Activated naive CD8-positive, alpha-beta T cell (primary cell): ENCODE results near the gene ETF1.
"Not testable (repeated sequence)": the region's sequence is repeated elsewhere in the genome, so short reads cannot be mapped to it uniquely, and the experiment has no call there.

Experiments used
- H3K27ac Mint-ChIP-seq: one replicate; pipeline ENCODE4 v1.8.0; 2021; ENCODE audit warnings: mixed read lengths
- H3K27me3 Mint-ChIP-seq: one replicate; pipeline ENCODE4 v1.8.0; 2021; ENCODE audit warnings: mixed read lengths
- H3K36me3 Mint-ChIP-seq: one replicate; pipeline ENCODE4 v1.8.0; 2021; ENCODE audit warnings: mixed read lengths
- H3K4me1 Mint-ChIP-seq: one replicate; pipeline ENCODE4 v1.8.0; 2021; ENCODE audit warnings: low read depth, mixed read lengths
- H3K4me3 Mint-ChIP-seq: one replicate; pipeline ENCODE4 v1.8.0; 2021; ENCODE audit warnings: mild to moderate bottlenecking, mixed read lengths
- H3K9me3 Mint-ChIP-seq: one replicate; pipeline ENCODE4 v1.8.0; 2021; ENCODE audit warnings: low read depth, mixed read lengths

The ETF1 gene

GRCh38 chr5:138491669-138492559, 51.1 kb downstream of the ETF1 start:
- no peaks in the 10 kb centered on the region for H3K9me3 Mint-ChIP-seq
- peak overlapping the region; percentile 94 for H3K4me3 Mint-ChIP-seq
- peaks cover 3% of the 10 kb centered on the region for H3K27me3 Mint-ChIP-seq
- peaks cover 13% of the 10 kb centered on the region for H3K4me1 Mint-ChIP-seq
- H3K27ac Mint-ChIP-seq: peak overlapping the region; percentile 66
- H3K36me3 Mint-ChIP-seq: no peaks in the 10 kb centered on the region

- Mint-ChIP-seq H3K27ac (no peak overlapping the region), H3K4me3 (peak overlapping the region; percentile 44), H3K4me1 (peaks cover 13% of the 10 kb centered on the region), H3K27me3 (peaks cover 3% of the 10 kb centered on the region), H3K9me3 (no peaks in the 10 kb centered on the region), H3K36me3 (no peaks in the 10 kb centered on the region)
Observed at GRCh38 chr5:138491284-138491648, 51.8 kb downstream of the ETF1 start.

- H3K27ac Mint-ChIP-seq: no peak overlapping the region
- no peaks in the 10 kb centered on the region for H3K36me3 Mint-ChIP-seq
Observed at GRCh38 chr5:138490648-138491283, 52.3 kb downstream of the ETF1 start.

GRCh38 chr5:138489683-138490061, 53.4 kb downstream of the ETF1 start:
- H3K27ac Mint-ChIP-seq: no peak overlapping the region
- H3K4me3 Mint-ChIP-seq: no peak overlapping the region
- H3K9me3 Mint-ChIP-seq: no peaks in the 10 kb centered on the region
- H3K4me1 Mint-ChIP-seq: peaks cover 13% of the 10 kb centered on the region
- peaks cover 3% of the 10 kb centered on the region for H3K27me3 Mint-ChIP-seq
- H3K36me3 Mint-ChIP-seq: no peaks in the 10 kb centered on the region

More at GRCh38 chr5:138490648-138491283, 52.3 kb downstream of the ETF1 start:
- Mint-ChIP-seq H3K27me3 (peaks cover 3% of the 10 kb centered on the region), H3K4me3 (peak overlapping the region; percentile 44), H3K9me3 (no peaks in the 10 kb centered on the region), H3K4me1 (peaks cover 13% of the 10 kb centered on the region)

- Mint-ChIP-seq H3K27me3 (peaks cover 3% of the 10 kb centered on the region), H3K4me1 (peaks cover 13% of the 10 kb centered on the region), H3K36me3 (no peaks in the 10 kb centered on the region), H3K4me3 (no peak overlapping the region), H3K27ac (no peak overlapping the region), H3K9me3 (no peaks in the 10 kb centered on the region)
Observed at GRCh38 chr5:138488481-138488945, 54.5 kb downstream of the ETF1 start.

GRCh38 chr5:138482638-138483037, 60.4 kb downstream of the ETF1 start:
- Mint-ChIP-seq H3K36me3 (no peaks in the 10 kb centered on the region), H3K27me3 (peaks cover 4% of the 10 kb centered on the region), H3K4me1 (no peaks in the 10 kb centered on the region), H3K4me3 (no peak overlapping the region), H3K9me3 (no peaks in the 10 kb centered on the region), H3K27ac (no peak overlapping the region)

- Mint-ChIP-seq H3K36me3 (no peaks in the 10 kb centered on the region), H3K4me3 (no peak overlapping the region), H3K27ac (no peak overlapping the region), H3K9me3 (no peaks in the 10 kb centered on the region), H3K27me3 (peaks cover 7% of the 10 kb centered on the region), H3K4me1 (no peaks in the 10 kb centered on the region)
Observed at GRCh38 chr5:138476918-138477317, 66.1 kb downstream of the ETF1 start.

- H3K36me3 Mint-ChIP-seq, H3K9me3 Mint-ChIP-seq, H3K27ac Mint-ChIP-seq, H3K4me3 Mint-ChIP-seq, H3K4me1 Mint-ChIP-seq, H3K27me3 Mint-ChIP-seq: not testable (repeated sequence)
Observed at GRCh38 chr5:138473151-138473550, 69.9 kb downstream of the ETF1 start.

- peaks cover 12% of the 10 kb centered on the region for H3K36me3 Mint-ChIP-seq
- no peak overlapping the region for H3K4me3 Mint-ChIP-seq
- H3K27ac Mint-ChIP-seq: no peak overlapping the region
- H3K4me1 Mint-ChIP-seq: peaks cover 15% of the 10 kb centered on the region
- peaks cover 3% of the 10 kb centered on the region for H3K27me3 Mint-ChIP-seq
- H3K9me3 Mint-ChIP-seq: no peaks in the 10 kb centered on the region
Observed at GRCh38 chr5:138472353-138472752, 70.7 kb downstream of the ETF1 start.

GRCh38 chr5:138471052-138471361, 72.0 kb downstream of the ETF1 start:
- peaks cover 2% of the 10 kb centered on the region for H3K27me3 Mint-ChIP-seq
- peaks cover 14% of the 10 kb centered on the region for H3K36me3 Mint-ChIP-seq
- no peaks in the 10 kb centered on the region for H3K9me3 Mint-ChIP-seq
- peaks cover 24% of the 10 kb centered on the region for H3K4me1 Mint-ChIP-seq
- no peak overlapping the region for H3K4me3 Mint-ChIP-seq
- H3K27ac Mint-ChIP-seq: no peak overlapping the region

- Mint-ChIP-seq H3K9me3 (no peaks in the 10 kb centered on the region), H3K27ac (peak overlapping the region; percentile 50), H3K36me3 (peaks cover 14% of the 10 kb centered on the region), H3K4me1 (peaks cover 24% of the 10 kb centered on the region), H3K4me3 (no peak overlapping the region), H3K27me3 (peaks cover 2% of the 10 kb centered on the region)
Observed at GRCh38 chr5:138470322-138471051, 72.5 kb downstream of the ETF1 start.

- peak overlapping the region; percentile 30 for H3K4me3 Mint-ChIP-seq
Observed at GRCh38 chr5:138469540-138470321, 73.3 kb downstream of the ETF1 start.

GRCh38 chr5:138468966-138469539, 74.0 kb downstream of the ETF1 start:
- Mint-ChIP-seq H3K27me3 (no peaks in the 10 kb centered on the region), H3K4me3 (peak overlapping the region; percentile 90), H3K27ac (peak overlapping the region; percentile 46), H3K4me1 (peaks cover 24% of the 10 kb centered on the region), H3K36me3 (peaks cover 14% of the 10 kb centered on the region), H3K9me3 (no peaks in the 10 kb centered on the region)

More at GRCh38 chr5:138469540-138470321, 73.3 kb downstream of the ETF1 start:
- H3K27me3 Mint-ChIP-seq: no peaks in the 10 kb centered on the region
- H3K36me3 Mint-ChIP-seq: peaks cover 14% of the 10 kb centered on the region
- peak overlapping the region; percentile 50 for H3K27ac Mint-ChIP-seq
- no peaks in the 10 kb centered on the region for H3K9me3 Mint-ChIP-seq
- H3K4me1 Mint-ChIP-seq: peaks cover 24% of the 10 kb centered on the region
